Ascending aorta (tissue), 2 donors: ENCODE data around the gene ARL2. TPM values are rescaled to one million over a fixed set of nuclear protein-coding genes. Genes with fewer than 3 reads are reported as not detected.
A peak's percentile ranks its signal among the peaks of the same experiment; 100 is the strongest.
"Not testable (repeated sequence)": the region's sequence is repeated elsewhere in the genome, so short reads cannot be mapped to it uniquely, and the experiment has no call there.

Experiments
- DNase-seq, 2 donors: peaks; one replicate each; pipeline ENCODE4 v3.0.0-alpha.2; 2019; ENCODE audit warnings: low spot score in 2 of 2
- H3K27ac ChIP-seq, 2 donors: fragments of 200-600 bp; sonication (generic); one replicate each; pipeline ENCODE4 v1.5.1; 2016 to 2017; ENCODE audit warnings: mild to moderate bottlenecking in 1 of 2
- H3K27me3 ChIP-seq: fragments of 200-600 bp; sonication (generic); one replicate; pipeline ENCODE4 v1.5.1; 2017
- H3K36me3 ChIP-seq, 2 donors: fragments of 200-600 bp; sonication (generic); one replicate each; pipeline ENCODE4 v1.5.1; 2016
- H3K4me1 ChIP-seq, 2 donors: fragments of 200-600 bp; sonication (generic); one replicate each; pipeline ENCODE4 v1.5.1; 2016 to 2017; ENCODE audit warnings: mild to moderate bottlenecking in 1 of 2
- H3K4me3 ChIP-seq, 2 donors: fragments of 200-600 bp; sonication (generic); one replicate each; pipeline ENCODE4 v1.5.1; 2016 to 2017; ENCODE audit warnings: mild to moderate bottlenecking in 1 of 2
- H3K9me3 ChIP-seq, 2 donors: fragments of 200-600 bp; sonication (generic); one replicate each; pipeline ENCODE4 v1.5.1; 2016
- CTCF ChIP-seq, 3 experiments: fragments of 200-600 bp in 2 of 3; fragments of 450-650 bp in 1 of 3; sonication (generic) in 2 of 3; IDR thresholded peaks; one replicate each; pipeline ENCODE4 v1.5.1; 2016 to 2019; ENCODE audit warnings: antibody characterized with exemption in 3 of 3, mild to moderate bottlenecking in 1 of 3, moderate library complexity in 1 of 3
- intact Hi-C: fragments of 100-400 bp; cut with DNase I; formaldehyde crosslinking; loops from one replicate; pipeline ENCODE4 v1.15.1; 2023
- total RNA-seq: library from RNA; depleted of rRNA; stranded (reverse); fragments of >200 nt; gene quantifications from one replicate; pipeline ENCODE4 v1.1.0, GENCODE V29; 2016

Gene ARL2
- total RNA-seq, 1 donor from 2014 or later: 187 TPM

- peaks cover 0 to 11% of the 10 kb centered on the region in 2 donors for H3K4me1 ChIP-seq
- peaks cover 17 to 34% of the 10 kb centered on the region in 2 donors for H3K36me3 ChIP-seq
- no peak for DNase-seq
- no peak overlapping the region for H3K4me3 ChIP-seq
- no peaks in the 10 kb centered on the region for H3K9me3 ChIP-seq
- H3K27ac ChIP-seq: no peak overlapping the region
- TF ChIP-seq CTCF (IDR thresholded peaks at IDR 0.05): no peak
- H3K27me3 ChIP-seq: no peaks in the 10 kb centered on the region
- intact Hi-C loops: no loop called here
These were observed 5.9 kb downstream of the ARL2 start for GRCh38 chr11:65019824-65020223.

- no peak for DNase-seq
- no peak for TF ChIP-seq CTCF (IDR thresholded peaks at IDR 0.05)
- Histone ChIP-seq H3K9me3 (no peaks in the 10 kb centered on the region), H3K4me3 (no peak overlapping the region), H3K27ac (no peak overlapping the region), H3K4me1 (no peaks in the 10 kb centered on the region), H3K27me3 (no peaks in the 10 kb centered on the region), H3K36me3 (peaks cover 17 to 34% of the 10 kb centered on the region in 2 donors)
- intact Hi-C loops: no loop called here
These were observed 7.0 kb downstream of the ARL2 start for GRCh38 chr11:65021003-65021402.

GRCh38 chr11:65021509-65021908 is 7.5 kb downstream of the ARL2 start:
- intact Hi-C loops: no loop called here
- no peak for DNase-seq
- no peak for TF ChIP-seq CTCF (IDR thresholded peaks at IDR 0.05)
- Histone ChIP-seq H3K27me3 (no peaks in the 10 kb centered on the region), H3K4me3 (no peak overlapping the region), H3K9me3 (no peaks in the 10 kb centered on the region), H3K4me1 (no peaks in the 10 kb centered on the region), H3K27ac (no peak overlapping the region), H3K36me3 (peaks cover 17 to 34% of the 10 kb centered on the region in 2 donors)

- H3K4me3 ChIP-seq, intact Hi-C loops, H3K9me3 ChIP-seq, H3K27me3 ChIP-seq, H3K27ac ChIP-seq, DNase-seq, H3K4me1 ChIP-seq: not testable (repeated sequence)
- H3K36me3 ChIP-seq: peaks cover 16 to 30% of the 10 kb centered on the region in 2 donors
These were observed 9.5 kb downstream of the ARL2 start for GRCh38 chr11:65023502-65023901.

GRCh38 chr11:65026810-65027209 is 12.8 kb downstream of the ARL2 start:
- H3K27ac ChIP-seq: peak overlapping the region; percentile 66 to 83
- intact Hi-C loops: loop anchor here (1.0 to 5.0 kb wide), 7 partner anchors 13 to 892 kb away; partner anchors contain the start of genes ARL2, ATG2A, C11orf68 and CDCA5
- no peak for DNase-seq
- H3K4me1 ChIP-seq: peaks cover 4 to 11% of the 10 kb centered on the region in 2 donors
- H3K9me3 ChIP-seq: no peaks in the 10 kb centered on the region
- H3K27me3 ChIP-seq: no peaks in the 10 kb centered on the region
- H3K4me3 ChIP-seq: peak overlapping the region in 1 of 2 donors; percentile 64
- TF ChIP-seq CTCF (IDR thresholded peaks at IDR 0.05): no peak
- peaks cover 7 to 14% of the 10 kb centered on the region in 2 donors for H3K36me3 ChIP-seq

- H3K9me3 ChIP-seq: no peaks in the 10 kb centered on the region
- H3K27me3 ChIP-seq: no peaks in the 10 kb centered on the region
- peak within 1 kb of the TSS; percentile 66 to 83 for H3K27ac ChIP-seq
- peak within 1 kb of the TSS; percentile 54 to 64 for H3K4me3 ChIP-seq
- H3K36me3 ChIP-seq: peaks cover 10 to 17% of the 10 kb centered on the region in 2 donors
- intact Hi-C loops: loop anchor here (1.0 to 5.0 kb wide), 8 partner anchors 13 to 891 kb away; partner anchors contain the start of genes ARL2, ATG2A, C11orf68 and CDCA5
- peaks cover 4 to 11% of the 10 kb centered on the region in 2 donors for H3K4me1 ChIP-seq
- TF ChIP-seq CTCF (IDR thresholded peaks at IDR 0.05): peak; percentile 61 to 85 (median 78)
- peak; percentile 72 to 96 for DNase-seq
These were observed 13.5 kb downstream of the ARL2 start, which contains the start of gene SNX15 for GRCh38 chr11:65027213-65028067. TSS of gene SNX15 (plus strand) at chr11:65027439. CDS start at chr11:65027538, 99 bp downstream.
